GM23338 (cell line): ENCODE measurements around the gene SH3D19.

Experiments used
- CREB1 ChIP-seq: fragments of 250-450 bp; sonication (Bioruptor Pico); IDR thresholded peaks from 2 replicates; pipeline ENCODE4 v1.5.0; 2020; ENCODE audit warnings: low read depth, mild to moderate bottlenecking, moderate library complexity
- CTCF ChIP-seq, 2 experiments: fragments of 200-600 bp in 1 of 2; sonication (generic) in 1 of 2; conservative IDR thresholded peaks; 2 replicates each; pipeline versions ENCODE4 v1.5.1 to v1.6.1; 2016 to 2017; ENCODE audit warnings: antibody characterized with exemption in 2 of 2, low read depth in 2 of 2, mild to moderate bottlenecking in 2 of 2, moderate library complexity in 1 of 2
- ETS1 ChIP-seq: IDR thresholded peaks from 2 replicates; pipeline ENCODE4 v1.6.1; 2016; ENCODE audit warnings: antibody characterized with exemption
- EZH2 ChIP-seq: fragments of 200-600 bp; sonication (generic); IDR thresholded peaks from one replicate; pipeline ENCODE4 v1.8.0; 2017; ENCODE audit warnings: antibody characterized with exemption, mild to moderate bottlenecking, low read depth; ENCODE audit not compliant: unreplicated experiment
- EZH2phosphoT487 ChIP-seq: fragments of 200-600 bp; sonication (generic); IDR thresholded peaks from one replicate; pipeline ENCODE4 v1.8.1; 2018; ENCODE audit warnings: antibody characterized with exemption; ENCODE audit not compliant: unreplicated experiment
- JUNB ChIP-seq: IDR thresholded peaks from one replicate; pipeline ENCODE4 v1.6.1; 2016; ENCODE audit warnings: antibody characterized with exemption; ENCODE audit not compliant: unreplicated experiment
- NANOG ChIP-seq: IDR thresholded peaks from 2 replicates; pipeline ENCODE4 v1.6.1; 2016; ENCODE audit warnings: antibody characterized with exemption, borderline replicate concordance
- POLR2AphosphoS5 ChIP-seq: IDR thresholded peaks from 2 replicates; pipeline ENCODE4 v1.6.1; 2016; ENCODE audit warnings: antibody characterized with exemption, low read depth
- REST ChIP-seq: IDR thresholded peaks from one replicate; pipeline ENCODE4 v1.6.1; 2018; ENCODE audit warnings: antibody characterized with exemption; ENCODE audit not compliant: unreplicated experiment
- STAT1 ChIP-seq: IDR thresholded peaks from one replicate; pipeline ENCODE4 v1.6.1; 2016; ENCODE audit warnings: antibody characterized with exemption; ENCODE audit not compliant: unreplicated experiment
- ZNF114 ChIP-seq: fragments of 250-450 bp; sonication (Bioruptor Pico); IDR thresholded peaks from 2 replicates; pipeline ENCODE4 v1.5.0; 2020; ENCODE audit warnings: mild to moderate bottlenecking, moderate library complexity
- ZNF331 ChIP-seq: fragments of 250-450 bp; sonication (Bioruptor Pico); IDR thresholded peaks from 2 replicates; pipeline ENCODE4 v1.5.0; 2020; ENCODE audit warnings: low read depth, mild to moderate bottlenecking, moderate library complexity
- ZNF462 ChIP-seq: fragments of 250-450 bp; sonication (Bioruptor Pico); IDR thresholded peaks from 2 replicates; pipeline ENCODE4 v1.5.0; 2020; ENCODE audit warnings: mild to moderate bottlenecking, moderate library complexity

- TF ChIP-seq CTCF (conservative IDR thresholded peaks at IDR 0.05; ENCODE audit: low read depth in 2 of 2) (no peak), EZH2 (no peak), POLR2AphosphoS5 (no peak), EZH2phosphoT487 (no peak), CREB1 (CRISPR knock-in tag) (no peak), ETS1 (no peak), ZNF331 (CRISPR knock-in tag) (no peak), REST (no peak), ZNF462 (no peak), NANOG (no peak), ZNF114 (CRISPR knock-in tag) (no peak), JUNB (no peak), STAT1 (no peak)
These were observed 118.2 kb downstream of the SH3D19 start for GRCh38 chr4:151207186-151207585.
